HL-60 (cell line): ENCODE results near the gene ALG11.
A peak's percentile ranks its signal among the peaks of the same experiment; 100 is the strongest.

Experiments
- DNase-seq, 2 experiments: peaks; one replicate each; pipeline ENCODE4 v3.0.0-alpha.2; 2010 to 2020; ENCODE audit warnings: low read depth in 1 of 2, low spot score in 1 of 2
- H3K27ac ChIP-seq: fragments of 250-450 bp; sonication (Bioruptor Pico); replicated peaks from 2 replicates; pipeline ENCODE4 v1.5.1; 2020; ENCODE audit warnings: mild to moderate bottlenecking, moderate library complexity
- H3K27me3 ChIP-seq: fragments of 250-450 bp; sonication (Bioruptor Pico); 2 replicates; pipeline ENCODE4 v1.5.1; 2021; ENCODE audit warnings: mild to moderate bottlenecking, moderate library complexity; ENCODE audit not compliant: insufficient read depth, poor library complexity, severe bottlenecking
- H3K4me3 ChIP-seq: replicated peaks from 2 replicates; pipeline ENCODE4 v1.5.1; 2011; ENCODE audit warnings: mild to moderate bottlenecking, control low read depth, low read length; ENCODE audit not compliant: insufficient read depth
- CTCF ChIP-seq: IDR thresholded peaks from one replicate; pipeline ENCODE4 v1.5.1; 2011; ENCODE audit warnings: low read length, control low read depth, inconsistent platforms; ENCODE audit not compliant: insufficient read depth
- GABPA ChIP-seq: IDR thresholded peaks from 2 replicates; pipeline ENCODE4 v1.6.1; 2012; ENCODE audit warnings: low read depth
- POLR2AphosphoS5 ChIP-seq: IDR thresholded peaks from 2 replicates; pipeline ENCODE4 v1.6.1; 2012; ENCODE audit warnings: low read depth
- SPI1 ChIP-seq: IDR thresholded peaks from 2 replicates; pipeline ENCODE4 v1.6.1; 2012; ENCODE audit warnings: low read depth, mild to moderate bottlenecking, borderline replicate concordance
- TF ChIP-seq, protein P1 (sequence below): IDR thresholded peaks from 2 replicates; pipeline ENCODE4 v1.6.1; 2012; ENCODE audit warnings: low read depth; ENCODE audit not compliant: insufficient replicate concordance

Gene ALG11

DNA sequence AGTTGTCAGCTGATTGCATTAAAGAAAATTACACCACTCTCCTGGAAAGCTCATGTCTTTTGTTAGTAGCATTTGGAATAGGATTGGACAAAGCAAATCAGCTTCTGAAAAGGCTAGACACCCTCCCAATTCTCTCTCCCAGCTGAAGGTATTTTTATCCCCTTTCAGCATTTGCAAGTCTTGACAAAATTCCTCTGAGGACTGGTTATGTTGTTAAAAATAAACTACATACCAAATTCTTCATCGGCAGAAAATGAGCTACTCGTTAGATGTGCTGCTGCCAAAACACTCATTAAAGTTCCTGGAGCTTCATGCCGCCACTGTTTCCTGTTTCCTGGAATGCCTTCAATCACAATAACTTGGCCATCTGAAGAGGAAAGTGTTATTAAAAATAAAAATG is 49.4 kb downstream of the ALG11 start:
- TF ChIP-seq SPI1 = no peak
- no peaks in the 10 kb centered on the region for H3K27me3 ChIP-seq
- DNase-seq = no peak
- no peak overlapping the region for H3K4me3 ChIP-seq
- H3K27ac ChIP-seq = no peak overlapping the region

- DNase-seq = peak in 1 of 2 experiments; percentile 23
- TF ChIP-seq, protein P1, sequence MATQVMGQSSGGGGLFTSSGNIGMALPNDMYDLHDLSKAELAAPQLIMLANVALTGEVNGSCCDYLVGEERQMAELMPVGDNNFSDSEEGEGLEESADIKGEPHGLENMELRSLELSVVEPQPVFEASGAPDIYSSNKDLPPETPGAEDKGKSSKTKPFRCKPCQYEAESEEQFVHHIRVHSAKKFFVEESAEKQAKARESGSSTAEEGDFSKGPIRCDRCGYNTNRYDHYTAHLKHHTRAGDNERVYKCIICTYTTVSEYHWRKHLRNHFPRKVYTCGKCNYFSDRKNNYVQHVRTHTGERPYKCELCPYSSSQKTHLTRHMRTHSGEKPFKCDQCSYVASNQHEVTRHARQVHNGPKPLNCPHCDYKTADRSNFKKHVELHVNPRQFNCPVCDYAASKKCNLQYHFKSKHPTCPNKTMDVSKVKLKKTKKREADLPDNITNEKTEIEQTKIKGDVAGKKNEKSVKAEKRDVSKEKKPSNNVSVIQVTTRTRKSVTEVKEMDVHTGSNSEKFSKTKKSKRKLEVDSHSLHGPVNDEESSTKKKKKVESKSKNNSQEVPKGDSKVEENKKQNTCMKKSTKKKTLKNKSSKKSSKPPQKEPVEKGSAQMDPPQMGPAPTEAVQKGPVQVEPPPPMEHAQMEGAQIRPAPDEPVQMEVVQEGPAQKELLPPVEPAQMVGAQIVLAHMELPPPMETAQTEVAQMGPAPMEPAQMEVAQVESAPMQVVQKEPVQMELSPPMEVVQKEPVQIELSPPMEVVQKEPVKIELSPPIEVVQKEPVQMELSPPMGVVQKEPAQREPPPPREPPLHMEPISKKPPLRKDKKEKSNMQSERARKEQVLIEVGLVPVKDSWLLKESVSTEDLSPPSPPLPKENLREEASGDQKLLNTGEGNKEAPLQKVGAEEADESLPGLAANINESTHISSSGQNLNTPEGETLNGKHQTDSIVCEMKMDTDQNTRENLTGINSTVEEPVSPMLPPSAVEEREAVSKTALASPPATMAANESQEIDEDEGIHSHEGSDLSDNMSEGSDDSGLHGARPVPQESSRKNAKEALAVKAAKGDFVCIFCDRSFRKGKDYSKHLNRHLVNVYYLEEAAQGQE = no peak
- TF ChIP-seq SPI1 (no peak), GABPA (no peak), POLR2AphosphoS5 (no peak), CTCF (no peak)
- Histone ChIP-seq H3K4me3 (no peak overlapping the region), H3K27ac (no peak overlapping the region), H3K27me3 (no peaks in the 10 kb centered on the region)
These were observed 55.0 kb downstream of the ALG11 start for GRCh38 chr13:52067237-52067636.

- Histone ChIP-seq H3K27ac (no peak overlapping the region), H3K27me3 (peaks cover 7% of the 10 kb centered on the region), H3K4me3 (no peak overlapping the region)
- peak in 1 of 2 experiments; percentile 19 for DNase-seq
- TF ChIP-seq GABPA (no peak), SPI1 (no peak), POLR2AphosphoS5 (no peak), CTCF (no peak)
- TF ChIP-seq, protein P1 = no peak
These were observed 58.8 kb downstream of the ALG11 start for GRCh38 chr13:52070929-52071523.
